ENCODE data around the gene CDH13.
A peak's percentile ranks its signal among the peaks of the same experiment; 100 is the strongest.

Gene CDH13

DNA sequence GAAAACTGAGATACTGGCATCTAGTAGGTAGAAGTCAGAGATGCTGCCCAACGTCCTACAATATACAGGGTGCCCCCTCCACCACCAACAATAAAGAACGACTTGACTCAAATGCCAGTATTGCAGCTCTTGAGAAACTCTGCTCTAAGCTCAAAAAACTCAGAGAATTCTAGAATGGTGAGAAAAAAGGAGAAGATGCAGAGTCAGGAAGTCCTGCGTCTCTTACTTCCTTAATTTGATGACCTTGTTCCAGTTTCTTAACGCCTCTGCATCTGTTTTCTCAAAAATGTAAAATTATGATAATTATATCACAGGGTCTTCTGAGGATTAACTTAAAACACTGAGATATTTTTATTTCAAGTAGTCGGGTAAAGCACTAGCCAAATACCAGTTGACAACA is 1179.3 kb downstream of the CDH13 start:
- H3K4me3 ChIP-seq (ENCODE audit: low read length) = no peak overlapping the region
- DNase-seq (ENCODE audit: low read depth, low spot score) = no peak

DNA sequence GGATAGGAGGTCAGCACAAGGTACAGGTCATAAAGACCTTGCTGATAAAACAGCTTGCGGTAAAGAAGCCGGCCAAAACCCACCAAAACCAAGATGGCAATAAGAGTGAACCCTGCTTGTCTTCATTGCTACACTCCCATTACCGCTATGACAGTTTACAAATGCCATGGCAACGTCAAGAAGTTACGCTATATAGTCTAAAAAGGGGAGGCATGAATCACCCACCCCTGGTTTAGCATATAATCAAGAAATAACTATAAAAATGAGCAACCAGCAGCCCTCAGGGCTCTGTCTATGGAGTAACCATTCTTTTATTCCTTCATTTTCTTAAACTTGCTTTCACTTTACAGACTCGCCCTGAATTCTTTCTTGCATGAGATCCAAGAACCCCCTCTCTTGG is 1180.0 kb downstream of the CDH13 start:
- no peak overlapping the region for H3K4me3 ChIP-seq (ENCODE audit: low read length)
- DNase-seq (ENCODE audit: low read depth, low spot score) = no peak

DNA sequence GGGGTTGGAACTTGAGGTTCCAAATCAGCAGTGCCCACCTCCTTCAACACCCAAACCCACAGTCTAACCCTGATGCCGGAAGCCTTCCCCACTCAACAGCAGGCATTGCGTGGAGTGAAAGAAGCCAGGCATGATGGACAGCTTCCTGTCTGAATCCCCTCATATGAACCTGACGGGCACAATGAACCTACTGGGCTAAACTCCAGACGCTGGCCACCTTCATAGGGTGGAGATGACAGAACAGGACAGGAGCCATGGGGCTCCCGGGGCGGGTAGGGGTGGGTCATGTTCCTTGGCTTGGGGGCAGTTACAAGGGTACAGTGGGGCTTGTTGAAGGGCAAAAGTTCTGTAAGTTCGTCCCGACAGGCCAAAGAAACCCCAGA is 1180.5 kb downstream of the CDH13 start:
- no peak for DNase-seq (ENCODE audit: low read depth, low spot score)
- peak overlapping the region; percentile 15; the same call in 1 of the 2 replicates for H3K4me3 ChIP-seq (ENCODE audit: low read length)

DNA sequence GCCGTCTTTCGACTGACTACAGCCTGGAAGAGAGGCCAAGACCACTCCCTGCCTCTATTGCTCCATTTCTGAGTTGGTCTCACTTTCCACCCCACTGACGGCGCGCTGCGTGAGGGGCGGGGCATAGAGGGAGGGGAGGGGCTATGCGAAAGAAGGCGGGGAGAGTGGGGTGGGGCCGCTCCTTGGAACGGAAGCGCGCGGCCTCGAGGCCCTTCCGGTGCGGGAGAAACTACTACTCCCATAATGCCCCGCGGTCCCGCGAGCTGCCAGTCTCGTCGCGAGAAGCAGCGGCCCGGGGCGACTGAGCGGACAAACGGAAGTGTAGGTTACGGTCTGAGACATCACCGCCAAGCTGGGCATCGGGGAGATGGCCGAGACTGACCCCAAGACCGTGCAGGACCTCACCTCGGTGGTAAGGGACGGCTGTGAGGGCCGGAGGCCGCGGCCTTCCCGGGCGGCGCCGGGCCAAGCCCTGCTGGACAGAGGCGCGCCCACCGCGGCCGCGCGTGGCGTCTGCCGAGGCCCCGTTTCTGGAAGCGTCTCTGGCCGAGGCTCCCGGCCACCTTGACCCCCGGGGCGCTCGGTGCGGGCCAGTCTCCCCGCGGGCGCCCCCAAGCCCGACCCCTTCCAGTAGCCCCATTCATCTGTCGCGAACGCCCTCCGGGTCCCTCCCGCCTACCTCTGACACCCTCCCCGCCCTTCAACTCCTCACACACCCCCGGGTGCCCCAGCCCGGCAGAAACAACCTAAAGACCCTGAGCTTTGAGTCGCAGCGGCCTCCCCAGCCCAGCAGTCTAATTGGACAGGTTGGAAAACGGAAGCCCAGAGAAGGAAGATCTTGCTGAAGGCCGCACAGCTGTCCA is 1181.2 kb downstream of the CDH13 start, which contains the start of gene HSBP1:
Gene HSBP1, plus strand, starts transcription at position 269 of the 863 bp plus-strand sequence. Its CDS starts 99 bp downstream, at position 368.
- H3K4me3 ChIP-seq (ENCODE audit: low read length) = peak within 1 kb of the TSS; percentile 86
- peak; percentile 79 for DNase-seq (ENCODE audit: low read depth, low spot score)

DNA sequence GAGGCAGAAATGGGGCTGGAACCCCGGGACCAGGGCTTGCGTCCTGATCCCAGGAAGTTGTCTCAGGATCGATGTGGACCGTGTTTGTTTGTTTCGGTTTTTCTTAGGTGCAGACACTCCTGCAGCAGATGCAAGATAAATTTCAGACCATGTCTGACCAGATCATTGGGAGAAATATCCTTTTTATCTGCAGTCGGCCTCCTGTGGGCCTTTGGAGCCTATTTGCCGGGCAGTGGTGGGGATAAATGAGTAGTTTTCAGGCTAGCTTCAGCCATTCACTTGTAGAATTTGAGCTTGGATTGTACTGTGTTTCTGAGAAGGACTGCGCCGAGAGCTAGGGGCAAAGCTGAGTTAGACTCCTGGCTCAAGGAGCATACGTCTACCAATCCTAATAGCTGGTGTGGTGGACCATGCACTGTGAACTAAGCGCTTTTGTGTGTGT is 1181.8 kb downstream of the CDH13 start:
- no peak for DNase-seq (ENCODE audit: low read depth, low spot score)
- peak overlapping the region; percentile 86 for H3K4me3 ChIP-seq (ENCODE audit: low read length)

DNA sequence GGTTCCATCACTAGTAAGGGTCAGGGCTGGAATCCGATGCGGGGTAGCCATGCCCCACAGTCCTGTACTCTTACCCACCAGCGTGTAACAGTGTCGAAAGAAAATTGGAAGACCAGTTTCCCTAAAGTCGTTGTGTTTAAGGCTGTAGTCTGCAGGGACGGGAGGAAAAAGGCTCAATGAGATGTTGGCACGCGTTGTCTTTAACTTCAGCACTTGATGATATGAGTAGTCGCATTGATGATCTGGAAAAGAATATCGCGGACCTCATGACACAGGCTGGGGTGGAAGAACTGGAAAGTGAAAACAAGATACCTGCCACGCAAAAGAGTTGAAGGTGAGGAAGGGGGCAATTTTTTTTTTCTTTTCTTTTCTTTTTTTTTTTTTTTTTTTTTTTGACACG is 1182.3 kb downstream of the CDH13 start:
- DNase-seq (ENCODE audit: low read depth, low spot score) = no peak
- H3K4me3 ChIP-seq (ENCODE audit: low read length) = peak overlapping the region; percentile 86

DNA sequence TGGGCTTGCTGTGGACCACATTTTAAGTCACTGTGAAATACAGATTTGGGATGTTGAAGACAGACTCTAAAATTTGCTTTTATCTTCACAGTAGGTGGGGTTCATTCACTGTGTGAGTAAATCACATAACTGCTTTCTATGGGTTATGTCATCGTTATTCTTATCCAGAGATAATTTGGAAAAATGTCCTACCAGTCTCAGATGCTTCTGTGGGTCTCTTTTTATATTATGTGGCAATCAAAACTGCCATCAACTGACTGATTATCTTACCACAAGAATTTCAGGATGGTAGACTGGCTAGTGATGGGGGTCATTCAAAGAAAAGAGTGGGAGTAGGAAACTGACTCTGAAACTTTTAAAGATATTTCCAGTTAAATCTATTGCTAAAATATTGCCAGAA is 1184.1 kb downstream of the CDH13 start:
- H3K4me3 ChIP-seq (ENCODE audit: low read length) = no peak overlapping the region
- no peak for DNase-seq (ENCODE audit: low read depth, low spot score)

DNA sequence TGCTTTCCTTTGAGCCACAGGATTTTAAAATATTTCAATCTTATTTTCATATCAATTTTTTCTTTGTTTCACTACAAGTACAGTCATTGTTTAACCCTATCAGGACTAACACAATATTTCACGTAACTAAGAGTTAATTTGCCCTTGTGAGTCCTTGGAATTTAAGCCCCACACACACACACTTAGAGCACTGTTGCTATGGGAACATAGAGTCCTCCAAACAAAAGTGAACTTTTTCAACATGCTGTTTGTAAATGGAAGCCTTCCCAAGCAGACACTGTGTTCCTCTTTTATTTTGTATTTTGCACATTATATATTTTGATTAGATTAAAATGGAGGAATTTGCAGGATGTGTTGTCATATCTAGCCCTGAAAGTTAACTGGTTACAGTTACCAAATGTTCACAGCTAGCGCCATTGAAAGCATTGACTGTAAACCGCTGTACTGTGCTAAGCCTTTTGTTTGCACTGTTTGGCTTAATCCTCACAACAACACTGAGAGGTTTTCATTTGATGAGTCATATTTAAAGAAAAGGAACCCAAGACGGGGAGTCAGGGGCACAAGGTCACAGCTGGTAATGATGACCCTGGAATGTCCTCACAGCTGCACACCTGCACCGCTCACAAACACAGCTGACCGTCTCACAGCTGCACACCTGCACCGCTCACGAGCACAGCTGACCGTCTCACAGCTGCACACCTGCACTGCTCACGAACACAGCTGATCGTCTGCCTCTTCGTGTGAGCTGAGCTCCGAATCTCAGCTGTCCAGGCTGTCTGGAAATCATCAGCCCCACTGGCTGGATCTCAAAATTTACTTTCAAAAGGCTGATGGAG is 1187.3 kb downstream of the CDH13 start:
- DNase-seq (ENCODE audit: low read depth, low spot score) = no peak
- H3K4me3 ChIP-seq (ENCODE audit: low read length) = no peak overlapping the region

DNA sequence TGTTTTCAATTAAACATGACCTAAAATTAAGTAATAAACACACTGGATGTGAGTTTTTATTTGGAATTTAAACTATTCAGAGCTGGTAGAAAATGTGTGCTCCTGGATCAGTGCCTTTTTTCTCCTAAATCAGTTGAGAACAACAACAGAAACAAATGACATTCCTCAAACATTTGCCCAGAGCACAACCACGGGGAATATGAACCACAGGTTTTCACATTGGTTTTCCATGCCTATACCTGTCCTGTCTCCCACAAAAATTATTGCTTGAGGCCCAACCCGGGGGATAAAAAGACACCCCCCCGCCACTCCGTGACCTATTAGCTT is 1187.9 kb downstream of the CDH13 start:
- no peak overlapping the region for H3K4me3 ChIP-seq (ENCODE audit: low read length)
- no peak for DNase-seq (ENCODE audit: low read depth, low spot score)

DNA sequence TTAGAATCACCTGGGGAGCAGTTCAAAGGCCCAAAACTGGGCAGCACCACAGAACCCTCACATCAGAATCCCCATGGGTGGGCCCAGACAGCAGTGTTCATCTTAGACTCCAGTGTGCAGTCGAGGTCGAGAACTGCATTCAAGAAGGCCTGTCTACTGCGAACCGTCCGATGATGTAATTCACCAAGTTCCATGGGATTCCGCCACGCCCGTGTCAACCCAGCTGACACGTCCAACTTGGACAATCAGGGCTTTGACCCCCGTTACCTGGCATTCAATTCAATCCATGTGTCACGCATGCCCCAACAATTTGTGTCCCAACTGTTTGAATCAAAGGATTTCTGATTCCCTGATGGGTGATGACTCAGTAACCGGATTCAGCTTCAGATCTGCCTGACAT is 1190.3 kb downstream of the CDH13 start:
- no peak for DNase-seq (ENCODE audit: low read depth, low spot score)
- H3K4me3 ChIP-seq (ENCODE audit: low read length) = no peak overlapping the region

DNA sequence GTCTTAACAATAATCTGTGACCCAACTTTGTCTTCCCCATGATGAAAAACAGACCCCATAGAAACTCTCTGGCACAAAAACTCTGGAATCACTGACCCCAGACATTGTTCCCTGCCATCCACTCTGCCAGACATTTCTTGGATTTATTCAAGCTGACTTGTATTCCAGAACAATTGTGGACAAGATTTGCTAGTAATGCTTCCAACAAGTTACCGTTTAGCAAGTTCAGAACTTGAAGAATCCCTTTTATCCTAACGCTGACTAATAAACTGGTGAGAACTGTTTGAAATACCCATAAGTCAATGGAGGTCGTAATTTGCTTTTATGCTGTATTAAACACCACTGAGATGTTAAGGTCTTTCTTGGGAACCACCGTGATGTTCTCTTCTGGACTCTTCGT is 1191.5 kb downstream of the CDH13 start:
- DNase-seq (ENCODE audit: low read depth, low spot score) = no peak

DNA sequence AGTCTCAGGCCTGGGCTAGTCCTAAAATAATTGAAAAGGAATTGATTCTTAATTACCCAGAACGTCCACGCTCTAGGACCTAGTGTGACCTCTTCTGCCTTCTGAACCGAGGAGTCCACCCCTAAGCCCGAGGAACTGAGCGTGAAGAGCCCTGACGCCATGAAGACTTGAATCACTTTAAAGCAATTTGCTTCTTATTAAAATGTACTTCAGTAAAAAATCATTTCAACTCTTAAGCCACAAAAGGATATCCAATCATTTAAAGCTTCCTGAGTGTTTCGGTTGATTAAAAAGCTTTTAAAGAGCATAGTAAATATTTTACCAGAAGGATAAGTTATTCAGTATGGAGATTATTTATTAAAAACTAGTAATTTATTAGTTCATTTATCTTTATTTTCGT is 1192.6 kb downstream of the CDH13 start:
- H3K4me3 ChIP-seq (ENCODE audit: low read length) = no peak overlapping the region
- DNase-seq (ENCODE audit: low read depth, low spot score) = no peak

More for the DNA sequence above, 1191.5 kb downstream of the CDH13 start:
- H3K4me3 ChIP-seq (ENCODE audit: low read length) = no peak overlapping the region

DNA sequence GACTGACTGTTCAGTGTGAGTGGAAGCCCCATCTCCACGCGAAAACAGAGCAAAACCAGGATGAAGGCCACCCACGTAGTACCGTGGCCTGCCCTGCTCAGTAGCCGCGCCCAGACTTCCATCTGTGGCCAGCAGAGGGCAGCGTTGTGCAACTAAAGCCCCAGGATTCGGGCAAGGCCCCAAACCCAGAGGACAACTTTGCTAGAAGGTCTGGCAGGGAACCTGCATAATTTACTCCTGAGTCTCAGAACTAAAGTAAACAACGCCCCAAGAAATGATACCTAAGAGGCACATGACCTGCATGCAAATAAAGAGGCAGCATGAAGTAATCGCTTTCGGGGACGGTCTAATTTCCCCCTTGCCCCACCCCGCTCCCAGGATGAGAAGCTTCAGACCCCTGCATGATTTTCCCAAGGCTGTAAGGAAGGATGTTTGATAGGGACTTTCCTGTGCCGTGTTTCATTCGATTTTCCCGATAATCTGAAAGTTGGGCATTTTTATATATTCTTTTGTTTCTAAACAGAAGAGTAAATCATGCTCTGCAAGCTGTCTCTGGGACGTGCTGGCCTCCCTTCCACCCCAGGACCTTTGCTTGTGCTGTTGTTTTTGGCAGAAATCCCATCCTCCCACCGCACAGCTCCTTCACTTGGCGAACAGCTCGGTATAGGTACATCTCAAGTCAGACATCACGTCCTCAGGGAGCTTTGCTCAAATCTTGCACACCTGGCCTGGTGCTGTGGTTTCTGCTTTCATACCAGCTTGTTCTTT is 1199.6 kb downstream of the CDH13 start:
- no peak overlapping the region for H3K4me3 ChIP-seq (ENCODE audit: low read length)
- peak; percentile 33 for DNase-seq (ENCODE audit: low read depth, low spot score)

DNA sequence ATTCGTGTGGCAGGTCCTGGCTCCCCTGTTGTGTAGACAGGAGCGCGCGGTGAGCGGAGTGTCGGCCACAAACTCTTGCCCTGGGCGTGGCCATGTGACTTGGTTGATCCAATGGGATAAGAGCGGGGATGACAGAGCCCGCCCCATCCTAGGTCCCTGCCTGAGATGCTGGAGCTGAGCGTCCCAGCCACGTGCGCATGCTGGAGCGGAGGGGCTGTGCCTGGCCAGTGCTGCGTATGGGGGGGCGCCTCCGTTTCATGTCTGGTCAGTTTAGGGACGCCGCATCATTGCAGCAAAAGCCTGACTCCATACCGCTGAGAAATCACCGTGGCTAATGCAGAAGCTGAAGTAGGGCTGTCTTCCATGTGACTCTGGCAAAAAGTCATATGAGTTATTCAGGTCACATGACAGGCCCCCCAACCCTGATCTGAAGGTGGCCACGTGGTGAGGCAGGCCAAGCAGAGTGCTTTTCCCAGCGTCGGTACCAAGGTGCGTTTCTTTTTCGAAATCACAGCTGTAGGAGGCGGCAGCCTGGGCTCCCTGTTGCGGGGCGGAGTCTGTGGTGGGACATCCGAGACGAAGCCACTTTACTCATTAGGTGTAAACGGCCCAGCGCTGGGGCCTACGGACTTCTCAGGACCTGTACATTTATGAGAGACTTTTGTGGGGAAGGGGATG is 1203.5 kb downstream of the CDH13 start:
- DNase-seq (ENCODE audit: low read depth, low spot score) = no peak
- no peak overlapping the region for H3K4me3 ChIP-seq (ENCODE audit: low read length)

DNA sequence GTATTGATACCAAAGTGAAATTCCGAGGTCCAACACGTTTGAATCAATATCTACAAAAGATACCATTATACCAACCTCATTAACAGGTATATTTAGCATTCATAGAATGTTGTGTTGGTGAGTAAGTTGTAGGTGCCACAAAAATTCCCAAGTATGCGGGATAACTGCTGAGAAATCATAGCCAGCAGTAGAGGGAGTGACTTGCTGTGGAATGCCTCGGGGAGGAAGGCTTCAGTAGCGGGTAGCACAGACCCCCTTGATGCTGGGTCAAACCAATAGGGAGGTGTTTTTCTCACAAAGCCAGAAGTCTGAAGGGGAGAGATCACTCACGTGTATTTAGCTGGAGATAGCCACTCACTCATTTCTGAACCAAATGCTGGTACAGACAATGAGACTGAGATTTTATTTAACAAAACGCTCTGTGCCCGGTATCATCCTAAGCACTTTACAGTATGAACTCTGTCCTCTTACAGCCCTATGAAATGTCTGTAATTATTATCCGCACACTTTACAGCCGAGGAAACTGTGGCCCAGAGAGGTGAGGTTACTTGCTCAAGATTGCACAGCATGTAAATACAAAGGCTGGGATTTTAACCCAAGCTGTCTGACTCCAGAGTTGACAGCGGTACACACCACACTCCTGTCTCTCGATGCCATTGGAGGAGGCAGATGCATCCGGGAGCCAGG is 1204.1 kb downstream of the CDH13 start:
- H3K4me3 ChIP-seq (ENCODE audit: low read length) = no peak overlapping the region
- DNase-seq (ENCODE audit: low read depth, low spot score) = no peak

DNA sequence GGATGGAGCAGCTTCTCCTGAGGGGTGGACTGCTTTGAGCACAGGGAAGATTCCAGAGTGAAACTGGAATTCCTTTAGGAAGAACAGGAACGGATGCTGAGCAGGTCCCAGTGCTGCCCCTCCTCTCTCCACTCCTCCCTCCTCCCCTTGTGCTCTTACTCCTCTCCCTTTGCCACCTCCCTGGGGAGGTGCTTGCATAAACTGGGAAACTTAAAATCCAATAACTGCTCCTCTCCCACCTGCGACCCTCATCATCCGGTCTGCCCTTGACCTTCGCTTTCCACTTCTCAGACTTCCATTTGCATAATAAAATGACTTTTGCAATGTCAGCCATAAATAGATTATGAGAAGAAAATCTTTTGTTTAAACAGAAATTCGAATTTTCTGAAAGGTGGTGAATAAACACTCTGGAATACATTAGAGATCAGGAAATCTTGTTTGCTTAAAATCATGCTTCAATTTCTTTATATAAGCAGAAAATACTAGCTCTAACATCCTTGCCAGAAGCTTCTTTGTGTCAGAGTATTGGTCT is 1204.8 kb downstream of the CDH13 start:
- H3K4me3 ChIP-seq (ENCODE audit: low read length) = no peak overlapping the region
- no peak for DNase-seq (ENCODE audit: low read depth, low spot score)

DNA sequence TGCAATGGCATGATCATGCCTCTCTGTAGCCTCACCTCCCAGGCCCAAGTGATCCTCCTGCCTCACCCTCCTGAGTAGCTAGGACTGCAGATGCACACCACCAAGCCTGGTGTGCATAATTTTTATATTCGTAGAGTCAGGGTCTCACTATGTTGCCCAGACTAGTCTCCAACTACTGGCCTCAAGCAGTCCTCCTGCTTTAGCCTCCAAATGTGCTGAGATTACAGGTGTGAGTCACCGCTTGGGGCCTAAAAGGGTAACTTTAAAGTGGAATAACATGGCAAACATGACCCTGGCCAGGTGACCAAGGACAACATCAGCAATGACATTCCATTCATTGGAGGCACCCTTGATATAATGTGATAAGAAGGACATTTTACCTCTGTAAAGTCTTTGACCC is 1207.2 kb downstream of the CDH13 start:
- no peak overlapping the region for H3K4me3 ChIP-seq (ENCODE audit: low read length)
- DNase-seq (ENCODE audit: low read depth, low spot score) = no peak
